HG03039 (cell line): ENCODE measurements around the gene FOS.
"Not testable (repeated sequence)": the region's sequence is repeated elsewhere in the genome, so short reads cannot be mapped to it uniquely, and the experiment has no call there.

Experiments used
- ATAC-seq: cut with Tn5 transposase; IDR thresholded peaks from one replicate; pipeline ENCODE4 v1.9.1; 2021; ENCODE audit warnings: mild to moderate bottlenecking, moderate library complexity; ENCODE audit not compliant: unreplicated experiment

Gene FOS

DNA sequence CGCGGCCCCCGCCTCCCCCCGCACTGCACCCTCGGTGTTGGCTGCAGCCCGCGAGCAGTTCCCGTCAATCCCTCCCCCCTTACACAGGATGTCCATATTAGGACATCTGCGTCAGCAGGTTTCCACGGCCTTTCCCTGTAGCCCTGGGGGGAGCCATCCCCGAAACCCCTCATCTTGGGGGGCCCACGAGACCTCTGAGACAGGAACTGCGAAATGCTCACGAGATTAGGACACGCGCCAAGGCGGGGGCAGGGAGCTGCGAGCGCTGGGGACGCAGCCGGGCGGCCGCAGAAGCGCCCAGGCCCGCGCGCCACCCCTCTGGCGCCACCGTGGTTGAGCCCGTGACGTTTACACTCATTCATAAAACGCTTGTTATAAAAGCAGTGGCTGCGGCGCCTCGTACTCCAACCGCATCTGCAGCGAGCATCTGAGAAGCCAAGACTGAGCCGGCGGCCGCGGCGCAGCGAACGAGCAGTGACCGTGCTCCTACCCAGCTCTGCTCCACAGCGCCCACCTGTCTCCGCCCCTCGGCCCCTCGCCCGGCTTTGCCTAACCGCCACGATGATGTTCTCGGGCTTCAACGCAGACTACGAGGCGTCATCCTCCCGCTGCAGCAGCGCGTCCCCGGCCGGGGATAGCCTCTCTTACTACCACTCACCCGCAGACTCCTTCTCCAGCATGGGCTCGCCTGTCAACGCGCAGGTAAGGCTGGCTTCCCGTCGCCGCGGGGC, at the start of gene FOS:
FOS (plus strand) TSS at position 407 of the 731 bp plus-strand sequence; CDS start at position 562, 155 bp downstream.
- ATAC-seq = peak; percentile 66

DNA sequence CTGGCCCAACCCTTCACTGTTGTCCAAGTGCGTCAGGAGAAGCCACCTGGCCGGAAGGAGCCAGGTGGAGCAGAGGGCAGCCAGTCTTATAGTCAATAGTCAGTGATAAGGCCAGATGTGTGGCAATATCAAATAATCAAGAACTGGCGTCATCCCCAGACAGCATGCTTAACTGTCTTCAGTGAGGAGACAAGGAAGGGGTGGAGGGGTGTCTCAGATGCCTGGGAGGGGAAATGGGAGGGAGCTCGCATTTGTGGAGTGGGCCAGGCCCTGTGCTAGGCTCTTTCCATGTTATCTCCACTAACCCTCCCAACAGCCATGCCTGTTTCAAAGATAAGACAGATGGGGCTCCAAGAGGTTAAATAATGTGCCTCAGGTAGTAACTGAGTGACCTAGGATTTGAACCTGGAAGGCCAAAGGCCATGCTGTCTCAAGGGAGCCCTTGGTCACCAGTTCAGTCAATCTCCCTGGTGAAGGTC, 48.9 kb upstream of the FOS start:
- ATAC-seq = no peak

DNA sequence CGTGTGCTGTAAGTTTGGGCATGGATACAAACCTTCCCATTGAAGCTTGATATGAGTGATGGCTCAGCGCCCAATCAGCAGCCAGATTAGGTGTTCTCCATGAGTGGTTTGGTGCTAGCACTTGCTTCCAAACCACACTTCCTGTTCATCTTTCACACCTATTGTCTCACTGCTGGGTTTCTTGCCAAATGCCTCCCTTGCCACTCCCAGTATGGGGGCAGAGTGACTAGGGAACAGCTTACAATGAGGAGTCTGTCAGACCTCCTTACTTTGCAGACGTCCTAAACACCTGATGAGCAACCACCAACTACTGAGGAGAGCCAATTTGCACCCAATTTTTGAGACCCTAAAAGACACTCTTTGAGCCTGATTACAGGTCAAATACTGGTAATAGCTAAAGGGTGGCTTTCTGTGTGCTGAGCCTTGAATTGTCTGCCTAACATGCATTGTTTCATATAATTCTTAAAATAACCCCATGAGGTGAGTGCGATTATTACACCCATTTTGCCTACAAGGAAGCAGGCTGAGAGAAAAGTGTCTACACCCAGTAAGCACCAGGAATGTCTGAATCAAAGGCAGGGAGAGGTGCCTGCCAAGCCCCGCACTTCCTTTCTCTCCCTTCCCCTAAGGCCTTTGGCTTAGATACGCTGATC, 48.4 kb upstream of the FOS start:
- no peak for ATAC-seq

DNA sequence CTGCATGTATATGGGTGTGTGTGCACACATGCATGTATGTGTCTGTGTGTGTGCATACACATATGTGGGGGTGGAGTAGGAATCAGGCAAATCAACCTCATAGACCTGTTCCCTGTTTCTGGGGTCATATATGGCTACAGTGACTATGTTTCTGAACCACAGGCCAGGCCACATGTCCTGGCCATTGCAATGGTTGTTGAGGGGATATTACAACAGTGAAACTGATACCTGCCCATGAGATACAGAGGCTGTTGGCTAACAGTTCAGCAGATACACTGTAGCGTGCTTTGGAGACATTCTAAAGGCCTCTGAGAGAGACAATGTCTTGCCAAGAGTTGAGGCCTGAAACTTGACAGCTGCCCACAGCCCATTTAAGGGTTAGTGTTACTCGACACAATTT, 47.3 kb upstream of the FOS start:
- ATAC-seq = no peak

DNA sequence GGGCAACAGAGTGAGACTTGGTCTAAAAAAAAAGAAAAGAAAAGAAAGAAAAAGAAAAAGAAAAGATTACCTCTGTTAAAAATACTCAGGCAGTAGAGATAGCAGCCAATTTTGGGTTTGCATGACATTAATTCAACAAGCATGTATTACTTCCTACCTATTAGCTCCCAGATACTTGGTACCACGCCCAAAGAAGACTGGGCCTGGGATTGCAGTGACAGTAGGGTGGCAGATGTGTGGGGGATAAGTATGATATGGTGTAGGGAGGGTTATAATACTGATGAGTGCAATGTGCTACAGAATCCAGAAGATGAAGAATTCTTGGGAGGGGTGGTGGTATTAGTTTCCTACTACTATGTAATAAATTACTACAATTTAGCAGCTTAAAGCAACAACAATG, 46.4 kb upstream of the FOS start:
- no peak for ATAC-seq

GRCh38 chr14:75232597-75232996, 46.0 kb upstream of the FOS start:
- ATAC-seq = no peak

GRCh38 chr14:75234173-75235115, 44.2 kb upstream of the FOS start:
- no peak for ATAC-seq

GRCh38 chr14:75235198-75235597, 43.4 kb upstream of the FOS start:
- not testable (repeated sequence) for ATAC-seq

DNA sequence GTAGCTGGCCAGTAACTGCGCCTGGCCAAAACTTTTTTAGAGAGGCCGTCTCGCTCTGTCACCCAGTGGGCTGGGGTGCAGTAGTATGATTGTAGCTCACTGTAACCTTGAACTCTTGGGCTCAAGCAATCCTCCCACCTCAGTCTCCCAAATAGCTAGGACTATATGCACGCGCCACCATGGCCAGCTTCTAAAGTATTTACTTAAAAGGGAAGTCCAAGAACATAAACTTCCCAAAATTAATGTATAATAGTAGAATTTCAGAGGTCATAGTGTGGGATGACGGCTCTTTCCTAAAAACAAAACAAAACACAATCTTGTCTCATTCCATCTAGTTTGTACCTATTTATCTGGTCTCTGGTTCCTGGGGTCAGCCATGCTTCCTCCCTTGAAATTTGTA, 42.2 kb upstream of the FOS start:
- ATAC-seq = no peak

- ATAC-seq = no peak
These were observed 41.7 kb upstream of the FOS start for GRCh38 chr14:75236901-75237419.

DNA sequence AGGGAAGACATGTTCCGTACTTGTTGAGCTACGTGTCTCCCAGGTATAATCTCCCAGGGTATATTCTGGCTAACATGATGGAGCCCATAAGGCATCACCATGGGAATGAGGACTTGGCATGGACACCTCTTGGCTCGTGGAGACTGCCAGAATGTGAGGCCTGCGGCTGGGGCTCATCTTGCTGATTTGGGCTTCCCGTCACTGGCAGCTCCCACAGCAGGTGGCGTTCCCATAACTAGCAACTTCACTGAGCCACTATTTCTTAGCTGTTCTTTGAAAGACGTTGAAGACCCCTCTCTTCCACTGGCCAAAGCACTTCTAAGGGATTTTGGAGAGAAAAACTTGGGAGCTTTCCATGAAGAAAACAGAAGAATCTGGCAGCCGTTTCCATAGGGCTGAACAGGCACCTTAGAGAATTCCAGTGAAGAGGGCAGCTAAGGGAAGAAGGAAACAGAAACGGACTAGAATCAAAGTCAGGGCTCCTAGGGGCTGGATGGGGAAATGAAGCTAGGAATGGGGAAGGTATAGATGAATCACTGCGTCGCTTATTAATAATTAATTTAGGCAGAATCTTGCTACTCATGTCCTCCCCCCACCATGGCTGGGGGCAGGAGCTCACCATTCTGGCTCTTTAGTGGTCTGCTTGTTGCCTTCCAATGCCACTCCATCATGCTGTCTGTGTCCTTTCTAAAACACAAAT, 39.7 kb upstream of the FOS start:
- no peak for ATAC-seq

GRCh38 chr14:75240781-75241180, 37.8 kb upstream of the FOS start:
- ATAC-seq = no peak

- ATAC-seq = no peak
These were observed 35.9 kb upstream of the FOS start for GRCh38 chr14:75242546-75243273.

- ATAC-seq = no peak
These were observed 34.5 kb upstream of the FOS start for GRCh38 chr14:75244121-75244520.

DNA sequence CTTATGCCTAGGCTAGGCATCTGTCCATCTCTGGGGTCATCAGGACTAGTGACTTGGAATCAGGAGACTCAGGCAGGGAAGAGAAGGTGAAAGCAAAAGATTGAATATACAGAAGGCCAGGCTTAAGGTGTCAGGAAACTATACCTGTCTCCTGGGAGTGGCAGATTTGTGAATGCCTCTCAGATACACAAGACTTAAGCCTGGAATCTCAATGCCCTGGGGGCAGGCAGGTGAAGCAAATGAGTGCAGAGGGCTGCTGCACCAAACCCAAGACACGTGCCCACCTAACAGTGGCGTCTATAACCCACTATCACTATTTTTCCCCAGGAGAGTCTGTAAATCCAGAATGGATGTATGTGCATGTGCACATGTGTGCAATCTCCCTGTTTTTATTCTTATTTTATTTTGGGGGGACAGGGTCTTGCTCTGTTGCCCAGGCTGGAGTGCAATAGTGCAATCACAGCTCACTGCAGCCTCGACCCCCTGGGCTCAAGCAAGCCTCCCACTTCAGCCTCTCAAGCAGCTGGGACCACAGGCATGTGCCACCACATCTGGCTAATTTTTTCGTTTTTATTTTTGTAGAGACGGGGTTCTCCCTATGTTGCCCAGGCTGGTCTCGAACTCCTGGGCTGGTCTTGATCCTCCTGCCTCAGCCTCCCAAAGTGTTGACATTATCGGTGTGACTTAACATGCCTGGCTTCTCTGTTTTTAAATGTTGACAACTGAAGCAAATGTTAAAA, 31.9 kb upstream of the FOS start:
- ATAC-seq = no peak

GRCh38 chr14:75247286-75247922, 31.2 kb upstream of the FOS start:
- no peak for ATAC-seq

DNA sequence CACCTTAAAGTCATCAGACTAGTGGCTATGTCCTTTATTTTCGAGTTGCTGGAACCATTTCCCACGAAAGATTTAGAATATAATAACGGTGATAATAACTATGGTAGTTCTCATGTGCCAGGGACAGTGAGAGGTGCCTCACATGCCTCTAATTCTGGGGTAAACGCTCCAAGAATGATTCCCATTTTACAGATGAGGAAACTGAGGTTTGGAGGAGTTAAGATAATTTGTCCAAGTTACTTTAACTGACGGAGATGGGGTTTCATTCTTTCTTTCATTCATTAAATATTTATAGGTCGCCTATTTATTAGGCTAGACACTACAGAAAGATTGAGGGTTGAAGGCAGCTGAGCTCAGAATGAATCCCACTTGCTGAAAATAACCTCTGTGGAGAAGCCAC, 30.7 kb upstream of the FOS start:
- ATAC-seq = no peak

DNA sequence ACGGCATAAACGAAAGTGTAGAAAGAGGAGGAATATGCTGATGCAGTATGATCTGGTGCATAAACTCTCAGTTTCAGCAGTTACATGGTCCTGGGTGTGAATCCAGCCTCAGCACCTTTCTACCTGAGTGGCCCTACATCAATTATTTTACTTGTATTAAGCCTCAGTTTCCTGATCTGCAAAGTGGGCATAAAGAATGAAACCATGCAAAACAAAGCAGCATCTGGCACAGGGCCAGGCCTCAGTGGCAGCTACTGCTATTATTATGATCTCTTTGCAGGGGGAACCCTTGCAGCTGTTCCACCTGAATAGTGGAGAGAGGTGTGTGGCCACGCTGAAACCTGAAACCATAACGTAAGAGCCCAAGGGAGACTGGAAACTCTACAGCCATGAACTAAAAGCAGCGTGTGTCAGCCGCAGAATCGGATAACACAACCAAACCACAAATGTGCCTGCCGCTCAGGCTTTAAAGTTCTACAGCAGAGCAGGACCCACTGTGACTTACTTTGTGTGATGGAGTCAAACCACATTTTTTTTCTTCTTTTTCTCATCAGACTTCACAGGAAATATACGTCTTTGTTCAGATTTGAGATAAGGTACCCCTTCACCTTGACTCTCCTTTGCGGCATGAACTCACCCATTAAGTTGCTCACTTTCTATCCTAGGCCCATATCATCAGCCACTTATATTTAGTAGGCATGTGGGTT, 29.2 kb upstream of the FOS start:
- ATAC-seq = peak; percentile 63
